Midbrain (tissue), 1 donor: ENCODE measurements around the gene HTRA3.
A peak's percentile ranks its signal among the peaks of the same experiment; 100 is the strongest.
"Not testable (repeated sequence)": the region's sequence is repeated elsewhere in the genome, so short reads cannot be mapped to it uniquely, and the experiment has no call there.

Source experiments
- DNase-seq: peaks from one replicate; lab custom pipeline; 2025; lab: John Stamatoyannopoulos, UW

The HTRA3 gene

DNA sequence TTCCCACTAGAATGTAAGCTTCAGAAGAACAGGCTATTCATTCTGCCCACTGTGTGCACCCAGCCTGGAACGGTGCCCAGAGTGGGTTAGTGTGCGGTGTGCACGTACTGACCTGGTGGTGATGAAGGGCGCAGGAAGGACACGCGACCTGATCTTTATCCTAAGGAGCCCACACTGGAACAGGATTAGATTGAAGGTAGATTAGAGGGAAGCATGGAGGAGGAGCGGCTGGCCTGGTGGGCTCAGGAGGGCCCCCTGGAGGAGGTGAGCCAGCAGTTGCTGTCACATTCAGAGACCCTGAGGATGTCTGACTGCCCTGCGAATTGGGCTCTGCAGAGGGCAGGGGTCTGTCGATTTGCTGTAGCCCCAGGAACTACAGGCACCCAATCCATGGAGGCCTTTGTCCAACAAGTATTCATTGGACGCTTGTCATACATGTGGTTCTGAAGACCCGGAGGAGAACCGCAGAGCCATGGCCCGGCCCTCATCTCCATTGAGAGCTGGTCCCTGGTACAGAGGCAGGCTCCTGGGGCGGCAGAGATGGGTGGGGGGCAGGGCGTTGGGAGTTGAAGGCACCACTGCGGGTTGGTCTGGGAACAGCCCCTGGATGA lies 73.2 kb downstream of the HTRA3 start:
- DNase-seq, result no peak

DNA sequence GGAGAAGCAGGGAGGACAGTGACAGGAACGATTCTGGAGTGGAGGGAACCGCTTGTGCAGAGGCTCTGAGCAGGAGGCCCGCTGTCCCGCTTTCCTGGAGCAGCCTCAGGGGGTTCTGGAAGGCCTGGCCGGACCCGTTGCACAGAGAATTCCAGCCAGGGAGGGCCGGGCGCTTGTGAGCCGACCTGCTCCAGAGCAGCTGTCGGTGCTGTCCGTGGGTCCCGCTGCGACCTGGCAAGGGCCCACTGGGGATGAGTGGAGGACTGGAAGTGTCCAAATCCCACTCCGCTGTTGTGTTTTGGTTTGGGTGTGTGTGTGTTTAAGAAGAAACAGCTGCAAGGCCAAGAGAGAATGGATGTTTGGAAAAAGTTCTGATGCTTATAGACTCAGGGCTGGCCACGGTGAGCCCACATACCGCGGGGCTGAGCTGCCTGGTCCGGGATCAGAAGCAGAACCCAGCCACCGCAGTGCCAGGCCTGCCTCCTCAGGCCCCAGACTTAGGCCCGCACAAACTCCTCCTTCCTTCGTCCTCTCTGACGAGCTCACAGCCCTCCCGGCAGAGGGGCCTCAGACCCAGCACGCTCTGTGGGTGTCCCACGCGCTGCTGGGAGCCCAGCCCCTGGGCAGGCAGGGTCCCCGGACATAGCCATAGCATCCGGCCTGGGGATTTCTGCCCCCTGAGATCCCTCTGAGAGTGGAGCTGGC lies 73.9 kb downstream of the HTRA3 start:
- DNase-seq, result no peak

DNA sequence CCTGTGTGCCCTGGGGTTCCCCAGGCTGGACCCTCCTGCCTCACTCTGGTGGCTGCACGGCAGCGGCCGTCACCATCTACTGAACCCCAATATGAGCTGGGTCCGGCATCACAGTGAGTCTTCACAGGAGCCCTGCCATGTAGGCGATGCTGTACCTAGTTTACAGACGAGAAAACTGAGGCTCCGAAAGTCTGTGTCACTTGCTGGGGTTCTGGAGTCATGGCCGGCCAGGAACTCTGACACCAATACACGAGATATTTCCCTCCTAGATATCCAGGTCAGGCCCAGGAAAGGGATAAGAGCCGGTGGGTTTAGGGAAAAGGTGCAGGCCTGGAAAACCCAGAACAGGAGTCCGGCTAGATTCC lies 74.4 kb downstream of the HTRA3 start:
- DNase-seq, result no peak

DNA sequence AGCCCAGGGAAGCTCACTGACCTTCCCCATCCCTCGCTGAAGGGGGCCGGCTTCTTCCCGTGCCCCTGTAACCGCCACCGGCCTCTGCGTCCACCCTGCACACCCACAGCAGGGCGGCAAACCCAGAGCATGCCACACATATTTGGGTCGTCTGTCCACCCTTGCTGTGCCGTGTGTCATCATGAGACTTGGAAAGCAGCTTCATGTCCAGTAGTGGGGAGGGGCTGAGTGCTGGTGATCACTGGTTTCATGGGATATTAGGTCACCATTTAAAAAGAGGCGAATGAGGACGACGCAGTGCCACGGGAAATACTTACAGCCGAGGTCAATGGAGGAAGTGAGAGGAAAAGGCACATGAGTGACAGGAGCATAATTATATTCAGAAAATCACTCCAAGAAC lies 74.8 kb downstream of the HTRA3 start:
- DNase-seq, result no peak

DNA sequence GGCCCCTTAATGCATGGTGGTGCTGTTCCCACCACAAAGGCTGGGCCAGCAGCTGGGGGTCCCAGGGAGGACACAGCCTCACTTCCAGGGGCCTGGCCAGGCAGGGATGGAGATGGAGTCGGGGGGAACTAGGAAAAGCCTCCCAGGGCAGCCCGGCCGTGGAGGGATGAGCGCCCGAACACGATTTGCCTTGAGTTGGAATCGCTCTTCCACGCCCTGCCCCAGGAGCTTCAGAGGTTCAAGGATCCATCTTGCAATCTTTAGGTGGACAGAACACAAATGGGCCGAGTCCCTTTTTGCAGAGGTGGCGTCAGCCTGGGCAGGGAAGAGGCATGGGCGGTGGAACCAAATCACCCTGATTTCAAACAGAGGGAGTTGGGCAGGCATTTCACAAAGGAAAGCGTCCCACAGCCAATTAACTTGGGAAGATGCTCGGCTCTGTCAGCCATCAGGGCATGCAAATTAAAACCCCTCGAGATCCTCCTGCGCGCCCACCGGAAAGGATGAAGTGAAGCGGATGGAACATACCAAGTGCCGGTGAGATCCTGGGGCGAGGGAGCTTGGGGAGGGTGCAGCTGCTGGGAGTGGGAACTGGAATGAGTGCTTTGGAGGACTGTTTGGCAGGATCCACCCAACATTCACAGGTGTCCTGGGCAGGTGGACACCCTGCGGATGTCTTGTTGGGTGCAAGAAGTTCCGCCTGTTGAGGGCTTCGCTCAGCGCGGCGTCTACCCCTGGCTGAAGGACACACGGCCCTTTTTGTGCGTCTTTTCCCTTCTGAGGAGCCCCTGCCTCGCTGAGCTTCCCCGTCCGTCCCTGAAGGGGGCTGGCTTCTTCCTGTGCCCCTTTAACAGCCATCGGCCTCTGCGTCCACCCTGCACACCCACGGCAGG lies 75.7 kb downstream of the HTRA3 start:
- DNase-seq, result no peak

DNA sequence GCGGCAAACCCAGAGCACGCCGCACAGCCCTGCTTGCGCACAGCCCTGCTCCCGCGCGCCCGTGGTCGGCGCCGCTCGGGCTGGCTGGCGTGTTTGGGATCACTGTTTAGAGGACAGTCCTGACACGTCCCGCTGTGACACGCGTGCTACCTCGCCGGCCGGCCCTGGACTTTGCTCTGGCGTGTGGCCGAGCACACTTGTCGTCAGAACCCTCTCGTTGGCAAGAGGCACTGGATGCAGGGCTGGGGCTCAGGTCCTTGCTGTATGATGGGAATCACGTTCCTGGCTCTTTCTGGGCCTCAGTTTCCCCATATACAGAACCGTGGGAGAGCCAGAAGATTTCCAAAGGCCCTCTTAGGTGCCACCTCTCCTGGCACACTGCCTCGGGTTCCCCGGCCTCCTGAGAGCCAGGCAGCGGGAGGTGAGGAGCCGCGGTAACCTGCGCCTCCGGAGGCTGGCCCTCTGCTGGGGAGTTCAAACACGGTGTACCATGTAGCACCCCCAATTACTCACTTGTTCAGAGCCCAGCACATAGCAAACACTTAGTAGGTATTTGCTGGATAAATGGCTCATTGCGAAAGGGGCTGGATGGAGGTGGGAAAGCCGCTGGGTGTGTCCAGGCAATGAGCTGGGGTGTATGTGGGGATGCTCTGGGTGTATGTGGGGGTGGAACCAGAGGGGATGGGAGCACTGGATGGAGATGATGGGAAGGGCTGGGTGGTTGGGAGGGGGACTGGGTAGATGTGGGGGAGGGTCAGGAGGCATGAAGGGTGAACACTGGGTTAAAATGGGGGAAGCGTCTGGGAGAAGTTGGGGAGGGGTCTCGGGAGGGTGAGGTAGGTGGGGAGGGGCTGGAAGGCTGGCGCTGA lies 76.6 kb downstream of the HTRA3 start:
- DNase-seq, result no peak

DNA sequence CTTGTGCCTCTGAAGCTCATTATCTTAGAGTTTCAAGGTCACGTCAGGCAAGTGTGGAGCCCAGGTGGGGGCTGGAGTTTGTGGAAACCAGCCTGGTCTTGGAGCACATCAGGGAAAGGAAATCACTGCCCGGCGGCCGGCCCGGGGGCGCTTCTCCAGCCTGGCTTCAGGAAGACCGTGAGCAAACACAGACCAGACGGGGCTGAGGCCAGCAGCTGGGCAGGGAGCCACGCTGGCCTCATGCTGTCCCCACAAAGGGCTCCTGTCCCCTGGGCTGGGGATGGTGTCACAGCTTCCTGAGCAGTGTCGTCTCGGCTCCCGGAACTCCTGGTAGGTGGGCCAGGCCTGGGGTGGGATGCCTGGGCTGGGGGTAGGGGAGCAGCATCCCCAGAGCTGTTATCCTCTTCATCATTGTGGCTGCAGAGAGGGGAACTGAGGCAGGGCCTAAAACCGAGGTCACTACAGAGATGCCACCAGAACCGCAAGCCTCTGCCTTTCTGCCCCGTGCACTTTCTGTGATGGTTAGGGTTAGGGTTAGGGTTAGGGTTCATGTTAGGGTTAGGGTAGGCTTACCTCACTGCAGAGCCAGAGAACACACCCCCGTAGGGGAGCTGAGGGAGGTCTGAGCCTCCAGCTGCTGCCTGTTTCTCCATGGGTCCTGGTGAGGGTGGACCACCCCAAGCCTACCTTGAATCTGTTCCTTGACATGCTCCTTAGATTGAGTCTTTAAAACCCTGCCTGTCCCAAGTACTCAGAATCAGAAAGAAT lies 77.5 kb downstream of the HTRA3 start:
- DNase-seq, result peak; percentile 66

DNA sequence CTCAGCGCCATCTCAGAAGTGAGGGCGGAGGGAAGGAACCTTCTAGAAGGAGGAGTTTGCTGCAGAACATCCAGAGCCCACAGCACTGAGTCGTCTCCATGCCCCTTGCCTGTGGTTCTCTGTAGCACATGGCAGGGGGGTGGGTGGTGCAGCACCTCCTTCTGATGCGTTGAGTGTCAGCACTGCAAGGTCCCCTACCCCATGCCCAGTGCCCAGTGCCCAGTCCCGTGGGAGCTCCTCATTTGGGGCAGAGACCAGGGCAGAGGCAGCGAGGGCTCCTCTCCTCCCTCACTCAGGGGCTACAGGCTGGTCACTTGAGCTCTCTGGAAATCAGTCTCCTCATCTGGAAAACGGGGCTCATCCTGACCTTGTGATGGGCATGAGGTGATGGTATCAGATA lies 78.1 kb downstream of the HTRA3 start:
- DNase-seq, result no peak

DNA sequence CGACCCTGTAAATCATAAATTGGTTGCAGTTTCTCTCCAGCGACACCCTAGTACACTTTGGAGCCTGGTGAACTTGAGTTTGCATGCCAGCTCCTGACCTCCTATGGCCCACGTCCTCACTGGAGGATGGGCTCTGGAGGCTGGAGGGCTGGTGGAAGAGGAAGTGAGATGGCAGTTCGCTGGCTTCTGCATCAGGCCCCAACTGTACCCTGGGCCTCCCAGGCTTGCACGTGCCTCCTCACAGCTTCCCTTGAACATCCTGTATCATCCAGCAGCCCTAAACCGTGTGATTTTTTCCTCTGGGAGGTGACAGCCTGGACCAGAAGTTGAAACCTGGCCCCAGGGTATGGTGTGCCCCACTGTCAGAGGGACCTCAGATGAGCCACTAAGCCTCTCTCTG lies 78.5 kb downstream of the HTRA3 start:
- DNase-seq, result no peak

DNA sequence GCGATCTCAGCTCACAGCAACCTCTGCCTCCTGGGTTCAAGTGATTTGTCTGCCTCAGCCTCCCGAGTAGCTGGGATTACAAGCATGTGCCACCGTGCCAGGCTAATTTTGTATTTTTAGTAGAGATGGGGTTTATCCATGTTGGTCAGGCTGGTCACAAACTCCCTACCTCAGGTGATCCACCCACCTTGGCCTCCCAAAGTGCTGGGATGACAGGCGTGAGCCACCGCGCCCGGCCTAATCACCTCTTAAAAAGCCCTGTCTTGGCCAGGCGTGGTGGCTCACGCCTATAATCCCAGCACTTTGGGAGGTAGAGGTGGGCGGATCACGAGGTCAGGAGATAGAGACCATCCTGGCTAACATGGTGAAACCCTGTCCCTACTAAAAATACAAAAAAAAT lies 79.7 kb downstream of the HTRA3 start:
- not testable (repeated sequence) for DNase-seq

DNA sequence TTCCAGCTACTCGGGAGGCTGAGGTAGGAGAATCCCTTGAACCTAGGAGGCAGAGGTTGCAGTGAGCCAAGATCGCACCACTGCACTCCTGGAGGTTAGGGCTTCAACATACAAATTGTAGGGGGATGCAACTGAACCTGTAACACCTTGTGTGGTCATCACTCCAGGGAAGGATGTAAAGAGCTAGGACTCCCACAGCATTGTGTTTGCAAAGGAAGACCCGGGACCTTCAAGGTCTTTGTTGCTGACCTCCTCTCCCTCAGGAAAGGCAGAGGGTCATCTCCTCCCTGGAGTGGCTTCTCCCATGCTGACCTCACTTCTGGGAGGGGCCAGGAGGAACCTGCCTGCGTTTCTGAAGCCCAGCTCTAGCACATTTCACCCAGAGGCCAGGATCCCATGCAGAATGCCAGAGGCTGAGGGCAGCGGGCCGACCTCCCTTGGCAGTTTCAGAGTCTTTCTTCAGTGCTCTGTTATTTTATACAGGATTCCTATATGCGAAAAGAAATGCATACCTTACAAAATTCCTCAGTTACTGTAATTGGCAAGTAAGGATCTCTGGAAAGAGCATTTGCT lies 80.2 kb downstream of the HTRA3 start:
- no peak for DNase-seq

DNA sequence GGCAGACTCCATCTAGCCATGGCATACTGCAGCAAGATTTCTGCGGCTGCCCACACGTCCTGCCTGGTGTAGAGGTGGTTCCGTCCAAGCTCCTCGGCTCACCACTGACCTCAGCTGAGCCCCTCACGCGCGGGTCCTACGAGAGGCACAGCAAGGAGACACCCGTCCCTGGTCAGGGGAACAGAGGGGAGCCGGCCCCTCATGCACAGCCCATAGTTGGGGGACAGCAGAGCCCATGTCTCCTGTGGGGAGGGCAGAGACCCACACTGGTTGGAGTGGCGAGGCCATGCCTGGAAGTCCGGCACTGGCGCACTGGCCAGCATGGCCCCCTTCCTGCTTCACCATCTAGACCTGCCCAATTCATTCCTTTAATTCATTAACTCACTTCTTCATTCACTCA lies 80.8 kb downstream of the HTRA3 start:
- DNase-seq, result no peak

DNA sequence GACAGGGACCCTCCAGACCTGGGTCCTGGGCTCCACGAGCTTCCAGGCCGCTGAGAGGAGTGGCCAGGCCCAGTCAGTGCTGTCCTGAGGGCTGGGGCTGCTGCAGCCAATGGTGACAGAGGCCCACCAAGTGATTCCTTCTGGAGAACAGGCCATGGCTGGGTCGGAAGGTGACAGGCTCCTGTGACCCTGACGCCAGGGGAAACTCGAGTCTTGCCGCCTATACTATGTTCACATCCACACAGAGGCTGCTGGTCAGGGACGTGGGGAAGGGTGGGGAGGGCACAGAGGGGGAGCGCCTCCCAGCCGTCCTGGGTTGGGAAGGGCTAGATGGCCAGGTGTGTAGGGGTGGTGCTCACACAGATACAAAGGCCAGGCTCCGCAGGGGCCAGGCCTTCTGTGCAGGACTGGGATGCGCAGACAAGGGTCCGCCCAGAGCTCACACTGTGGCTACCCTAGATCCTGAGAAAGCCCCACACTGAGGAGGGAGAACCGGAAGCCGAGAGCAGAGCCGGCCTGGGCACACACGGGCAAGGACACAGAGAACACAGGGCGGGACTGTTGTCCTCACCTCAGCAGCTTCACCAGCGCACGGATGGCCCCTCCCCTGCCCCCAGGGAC lies 81.4 kb downstream of the HTRA3 start:
- no peak for DNase-seq

DNA sequence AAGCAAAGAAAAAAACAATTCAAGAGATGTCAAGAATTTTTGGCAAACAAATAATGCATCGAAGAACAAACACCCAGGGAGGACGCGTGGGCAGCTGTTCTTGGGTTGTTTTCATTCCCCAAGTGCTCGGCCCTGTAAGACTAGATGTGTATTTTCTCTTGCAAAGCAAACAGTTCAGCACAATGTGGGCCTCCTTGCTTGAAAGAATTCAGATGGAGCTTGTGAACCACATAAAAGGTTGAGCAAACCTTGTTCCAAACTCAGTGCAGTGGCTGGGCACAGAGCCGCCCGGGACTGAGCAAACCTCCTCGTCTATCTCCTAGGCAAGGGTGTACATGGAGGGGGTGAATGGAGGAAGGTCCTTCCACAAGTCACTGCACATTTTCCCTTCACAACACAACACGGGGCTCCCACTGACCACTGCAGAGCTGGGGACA lies 82.4 kb downstream of the HTRA3 start:
- peak; percentile 23 for DNase-seq

DNA sequence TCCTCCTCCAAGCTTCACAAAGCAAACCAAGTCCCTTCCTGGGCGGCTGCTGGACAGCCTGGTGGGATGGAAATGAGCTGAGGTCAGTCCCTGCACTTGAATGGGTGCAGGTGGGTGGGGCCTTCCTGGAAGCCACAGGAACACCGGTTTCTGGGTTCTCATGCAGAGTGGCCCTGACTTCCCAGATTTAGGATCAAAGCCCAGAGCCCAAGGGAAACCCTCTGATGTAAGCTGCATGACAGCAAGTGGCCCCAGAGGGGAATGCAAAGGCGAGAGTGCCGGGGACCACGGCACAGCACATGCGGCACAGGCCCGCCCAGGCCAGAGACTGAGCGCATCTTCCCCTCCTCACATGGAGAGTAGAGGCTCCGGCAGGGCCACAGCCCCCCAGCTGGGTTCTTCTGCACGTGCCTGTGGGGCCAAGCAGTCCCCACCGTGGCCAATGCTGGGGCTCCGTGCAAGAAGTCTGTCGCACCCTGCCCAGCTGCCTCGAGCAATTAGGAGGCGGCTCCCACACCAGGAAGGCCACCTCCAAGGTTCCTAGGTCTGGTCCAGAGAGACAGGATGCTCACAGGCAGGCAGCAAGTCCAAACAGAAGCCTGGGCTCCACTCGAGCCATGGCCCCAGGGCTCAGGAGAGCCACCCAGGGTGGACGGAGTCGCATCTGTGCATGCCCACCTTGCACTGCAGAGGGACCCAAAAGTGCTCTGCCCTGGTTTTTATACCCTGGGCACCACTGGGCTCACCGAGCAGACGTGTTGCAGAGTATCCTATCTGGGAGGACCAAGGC lies 83.0 kb downstream of the HTRA3 start:
- DNase-seq, result no peak

DNA sequence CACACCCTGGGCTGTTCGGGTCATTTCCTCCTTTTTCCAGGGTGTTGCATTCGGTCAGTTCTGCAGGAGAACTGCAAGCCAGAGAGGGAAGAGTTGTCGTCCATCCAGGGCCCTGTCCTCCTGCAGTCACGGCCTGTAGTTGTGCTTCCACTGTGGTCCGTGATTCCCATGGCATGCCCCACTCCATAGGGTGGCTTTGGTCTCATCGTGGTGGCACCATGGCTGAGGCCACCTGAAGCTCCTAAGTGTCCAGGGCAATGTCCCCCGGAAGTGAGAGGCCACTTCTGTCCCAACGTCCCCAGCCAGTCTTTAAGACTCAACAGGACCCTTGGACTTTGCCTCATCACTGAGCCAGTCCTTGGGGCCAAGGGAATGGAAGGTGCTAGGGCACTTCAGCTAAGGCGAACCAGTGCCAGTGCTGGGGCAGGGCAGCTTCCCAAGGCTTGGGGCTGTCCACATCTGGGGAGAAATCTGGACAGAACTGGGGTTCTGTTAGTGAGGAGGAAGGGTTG lies 83.7 kb downstream of the HTRA3 start:
- DNase-seq, result no peak

DNA sequence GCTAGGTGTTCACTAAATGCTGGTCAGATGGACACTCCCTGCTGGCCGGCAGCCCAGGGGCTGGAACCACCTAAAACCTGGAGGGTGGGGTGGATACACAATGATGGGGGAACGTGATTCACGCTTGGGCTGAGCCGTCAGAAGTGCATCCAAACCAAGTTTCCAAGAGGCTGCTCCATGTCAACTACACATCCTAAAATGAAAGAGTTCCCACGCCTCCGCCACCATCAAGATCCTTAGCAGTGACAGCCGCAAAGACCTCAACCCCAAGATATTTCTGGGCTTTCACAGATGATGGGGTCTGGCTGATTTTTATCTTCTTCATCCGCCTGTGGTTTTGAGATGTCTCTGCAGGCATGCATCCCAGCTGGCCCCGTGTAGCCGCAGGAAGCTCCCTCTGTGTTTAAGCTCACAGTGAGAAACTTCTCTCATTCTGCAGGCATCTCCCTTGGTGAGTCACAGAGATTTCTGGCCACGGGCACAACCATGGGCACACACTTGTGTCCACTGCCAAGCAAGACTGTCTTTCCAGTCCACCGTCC lies 84.4 kb downstream of the HTRA3 start:
- no peak for DNase-seq

DNA sequence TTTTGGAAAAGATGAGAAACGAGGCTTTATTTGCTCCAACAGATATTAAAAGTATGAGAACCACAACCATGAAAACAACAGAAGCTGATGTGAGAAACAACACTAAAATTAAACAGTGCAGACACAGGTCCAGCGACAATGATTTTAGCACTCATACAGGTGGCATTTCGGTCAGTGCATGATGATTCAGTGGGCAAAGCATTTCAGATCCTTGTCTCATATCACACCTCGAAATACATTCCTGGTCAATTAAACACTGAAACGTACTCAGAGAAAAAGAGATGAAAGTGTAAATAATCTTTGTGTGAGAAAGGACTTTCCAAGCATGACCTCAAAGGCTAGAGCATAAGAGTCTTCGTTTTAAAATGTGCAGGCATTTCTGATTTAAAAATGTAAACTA lies 85.8 kb downstream of the HTRA3 start:
- no peak for DNase-seq
